Adrenal gland (tissue), 12 donors: ENCODE measurements around the gene CTNND1. TPM values are rescaled to one million over a fixed set of nuclear protein-coding genes. Genes with fewer than 3 reads are reported as not detected.

ENCODE experiments used
- DNase-seq, 7 donors: peaks; one replicate each; pipeline ENCODE4 v3.0.0-alpha.2; 2019 to 2020
- H3K27ac ChIP-seq, 5 donors: fragments of 200-600 bp; sonication (generic) in 4 of 5; 1 replicate in 3 of 5; 2 replicates in 2 of 5; pipeline versions ENCODE4 v1.5.1 to v1.8.0; 2016 to 2020; ENCODE audit warnings: mild to moderate bottlenecking in 1 of 5
- H3K27me3 ChIP-seq: fragments of 200-600 bp; 2 replicates; pipeline ENCODE4 v1.8.0; 2021
- H3K36me3 ChIP-seq, 2 donors: fragments of 200-600 bp; replicated peaks in 1 of 2; 1 replicate in 1 of 2; 2 replicates in 1 of 2; pipeline versions ENCODE4 v1.5.1 to v1.8.0; 2018 to 2022
- H3K4me1 ChIP-seq, 2 donors: fragments of 200-600 bp; replicated peaks in 1 of 2; 1 replicate in 1 of 2; 2 replicates in 1 of 2; pipeline versions ENCODE4 v1.5.1 to v1.8.0; 2018 to 2021
- H3K4me3 ChIP-seq, 4 donors: fragments of 200-600 bp; sonication (generic) in 3 of 4; one replicate each; pipeline ENCODE4 v1.5.1; 2016 to 2018
- H3K9me3 ChIP-seq, 3 donors: fragments of 200-600 bp; sonication (generic) in 1 of 3; replicated peaks in 1 of 3; 1 replicate in 2 of 3; 2 replicates in 1 of 3; pipeline versions ENCODE4 v1.5.1 to v1.8.0; 2016 to 2021
- POLR2A ChIP-seq, 2 donors: fragments of 450-650 bp; IDR thresholded peaks; one replicate each; pipeline ENCODE4 v1.6.1; 2017; ENCODE audit warnings: antibody characterized with exemption in 2 of 2, mild to moderate bottlenecking in 2 of 2, moderate library complexity in 1 of 2
- WGBS, 4 donors: extraction: QIAGEN DNeasy Blood & Tissue Kit in 2 of 4; methylation state at CpG; one replicate each; pipeline versions ENCODE4 v1.1.5 to v1.1.7; 2013 to 2017; 5-methylcytosine and 5-hydroxymethylcytosine counted together
- intact Hi-C, 2 donors: fragments of 100-400 bp; cut with DNase I; formaldehyde crosslinking; loops; one replicate each; pipeline versions ENCODE4 v1.14.1 to v1.15.0; 2022 to 2023
- polyA plus RNA-seq, 3 donors: library from polyadenylated mRNA; stranded (reverse); fragments of 200-250 nt in 2 of 3; fragments of 350-450 nt in 1 of 3; fragmentation: Illumina TruSeq in 1 of 3; extraction: RNeasy Lipid Tissue Mini Kit (QIAGEN cat#74804) in 1 of 3; gene quantifications; one replicate each; pipeline ENCODE4 v1.2.3, GENCODE V29; 2013 to 2014
- total RNA-seq, 9 donors: library from RNA; depleted of rRNA in 4 of 9; stranded (reverse); fragments of >200 nt in 4 of 9; fragments of 120-200 nt in 1 of 9; fragmentation: NEBNext Ultra II Directional in 1 of 9; extraction: Animal tissue kit (Norgen Biotek cat#: 25700) in 1 of 9; gene quantifications; one replicate each; pipeline versions ENCODE4 v1.1.0 to v1.2.4, GENCODE V29; 2013 to 2023
- TF ChIP-seq, protein P1 (sequence below), 6 experiments: fragments of 450-650 bp in 4 of 6; fragments of 200-600 bp in 2 of 6; sonication (generic) in 1 of 6; IDR thresholded peaks; 1 replicate in 5 of 6; 2 replicates in 1 of 6; pipeline versions ENCODE4 v1.5.1 to v1.8.0; 2016 to 2021; ENCODE audit warnings: antibody characterized with exemption in 6 of 6, mild to moderate bottlenecking in 2 of 6, moderate library complexity in 1 of 6
- donor health status: healthy with polysubstance abuse.
- donor health status: Bipolar disorder and iron deficiency.
- donor health status: DM: yes; HTN: yes; CAD: no.
- donor health status: DM: no; HTN: no; CAD: no.
- donor health status: DM: no; HTN: no; CAD: no.
- donor health status: DM: yes; HTN: yes; CAD: no.

CTNND1 gene
- total and polyA plus RNA-seq, 12 donors = 26.3 to 152 (median 107) TPM

DNA sequence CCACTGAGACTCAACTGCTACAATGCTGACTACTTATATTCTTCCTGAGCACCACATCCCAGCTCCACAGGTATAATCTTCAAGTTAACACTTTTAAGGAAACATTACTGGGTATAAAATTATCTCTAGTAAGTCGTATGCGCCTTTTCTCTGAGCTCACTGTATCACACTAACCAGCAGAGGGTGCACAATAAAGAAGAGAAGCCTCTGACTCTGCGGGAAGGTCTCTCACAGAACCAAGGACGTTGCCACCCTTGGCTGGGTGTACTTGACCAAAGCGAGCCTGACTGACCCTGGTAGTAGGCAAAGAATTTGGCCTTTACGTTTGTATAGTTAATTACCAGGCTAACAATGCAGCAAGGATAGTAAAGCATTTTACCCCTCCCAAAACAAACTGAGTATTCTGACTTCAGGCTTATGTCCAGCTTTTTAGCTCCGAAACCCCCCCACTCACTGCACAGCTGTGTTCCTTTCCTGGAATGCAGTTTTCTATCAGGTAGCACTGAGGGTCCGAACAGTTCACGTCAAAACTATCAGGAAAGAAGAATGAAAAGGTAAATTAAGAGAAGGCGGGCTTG lies 9.8 kb upstream of the CTNND1 start, which contains the start of gene BTBD18:
BTBD18 (minus strand) TSS at position 144 of the 578 bp plus-strand sequence. CDS start 631 bp downstream, outside the sequence.
- no peaks in the 10 kb centered on the region for H3K36me3 ChIP-seq
- no peaks in the 10 kb centered on the region for H3K27me3 ChIP-seq
- peaks cover 4 to 9% of the 10 kb centered on the region in 2 donors for H3K4me1 ChIP-seq
- intact Hi-C loops = loop anchor here in 1 of 2 donors (5.0 kb wide), 1 partner anchor 46 kb away; no protein-coding TSS in a partner anchor
- peak; percentile 51 to 82 (median 75) for DNase-seq
- WGBS, 4 donors = 34 to 42% (median 41%) methylated on average over 10 of the region's 10 CpGs
- no peaks in the 10 kb centered on the region for H3K9me3 ChIP-seq
- TF ChIP-seq, protein P1, sequence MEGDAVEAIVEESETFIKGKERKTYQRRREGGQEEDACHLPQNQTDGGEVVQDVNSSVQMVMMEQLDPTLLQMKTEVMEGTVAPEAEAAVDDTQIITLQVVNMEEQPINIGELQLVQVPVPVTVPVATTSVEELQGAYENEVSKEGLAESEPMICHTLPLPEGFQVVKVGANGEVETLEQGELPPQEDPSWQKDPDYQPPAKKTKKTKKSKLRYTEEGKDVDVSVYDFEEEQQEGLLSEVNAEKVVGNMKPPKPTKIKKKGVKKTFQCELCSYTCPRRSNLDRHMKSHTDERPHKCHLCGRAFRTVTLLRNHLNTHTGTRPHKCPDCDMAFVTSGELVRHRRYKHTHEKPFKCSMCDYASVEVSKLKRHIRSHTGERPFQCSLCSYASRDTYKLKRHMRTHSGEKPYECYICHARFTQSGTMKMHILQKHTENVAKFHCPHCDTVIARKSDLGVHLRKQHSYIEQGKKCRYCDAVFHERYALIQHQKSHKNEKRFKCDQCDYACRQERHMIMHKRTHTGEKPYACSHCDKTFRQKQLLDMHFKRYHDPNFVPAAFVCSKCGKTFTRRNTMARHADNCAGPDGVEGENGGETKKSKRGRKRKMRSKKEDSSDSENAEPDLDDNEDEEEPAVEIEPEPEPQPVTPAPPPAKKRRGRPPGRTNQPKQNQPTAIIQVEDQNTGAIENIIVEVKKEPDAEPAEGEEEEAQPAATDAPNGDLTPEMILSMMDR (IDR thresholded peaks at IDR 0.05) = peak; percentile 19 to 73 (median 68)
- TF ChIP-seq POLR2A (IDR thresholded peaks at IDR 0.05) = no peak
- no peak within 1 kb of the TSS for H3K27ac ChIP-seq
- H3K4me3 ChIP-seq = no peak within 1 kb of the TSS

- no peak for DNase-seq
- Histone ChIP-seq H3K27ac (no peak overlapping the region), H3K4me1 (peaks cover 4 to 9% of the 10 kb centered on the region in 2 donors), H3K4me3 (no peak overlapping the region), H3K27me3 (no peaks in the 10 kb centered on the region), H3K9me3 (no peaks in the 10 kb centered on the region), H3K36me3 (no peaks in the 10 kb centered on the region)
- intact Hi-C loops = loop anchor here in 1 of 2 donors (5.0 kb wide), 1 partner anchor 44 kb away; no protein-coding TSS in a partner anchor
- WGBS, 4 donors = 94 to 97% (median 97%) methylated on average over 13 to 30 of the region's 30 CpGs
- TF ChIP-seq, protein P1 (IDR thresholded peaks at IDR 0.05) = no peak
- no peak for TF ChIP-seq POLR2A (IDR thresholded peaks at IDR 0.05)
Observed at GRCh38 chr11:57752954-57753353, 8.6 kb upstream of the CTNND1 start.

GRCh38 chr11:57758174-57758573 lies 3.4 kb upstream of the CTNND1 start:
- no peak for TF ChIP-seq POLR2A (IDR thresholded peaks at IDR 0.05)
- TF ChIP-seq, protein P1 (IDR thresholded peaks at IDR 0.05) = no peak
- intact Hi-C loops = no loop called here
- Histone ChIP-seq H3K27me3 (no peaks in the 10 kb centered on the region), H3K4me3 (no peak overlapping the region), H3K9me3 (no peaks in the 10 kb centered on the region), H3K4me1 (peaks cover 0 to 5% of the 10 kb centered on the region in 2 donors), H3K36me3 (no peaks in the 10 kb centered on the region), H3K27ac (no peak overlapping the region)
- 86 to 90% (median 88%) methylated on average over 3 of the region's 3 CpGs for WGBS, 4 donors
- DNase-seq = no peak

GRCh38 chr11:57762235-57762861 lies 746 bp downstream of the CTNND1 start:
- H3K36me3 ChIP-seq = no peaks in the 10 kb centered on the region
- H3K27me3 ChIP-seq = no peaks in the 10 kb centered on the region
- no peaks in the 10 kb centered on the region for H3K9me3 ChIP-seq
- peak overlapping the region; percentile 77 to 94 (median 92) for H3K27ac ChIP-seq
- DNase-seq = peak in 1 of 7 donors; percentile 18
- H3K4me1 ChIP-seq = peaks cover 27 to 36% of the 10 kb centered on the region in 2 donors
- TF ChIP-seq, protein P1 (IDR thresholded peaks at IDR 0.05) = no peak
- TF ChIP-seq POLR2A (IDR thresholded peaks at IDR 0.05) = no peak
- intact Hi-C loops = no loop called here
- H3K4me3 ChIP-seq = peak overlapping the region; percentile 35 to 61 (median 48)
- WGBS, 4 donors = 0 to 3% (median 1%) methylated on average over 9 of the region's 9 CpGs
